Mucosa of rectum (tissue), 2 donors: ENCODE results near the gene ATAD2B.

Experiments
- H3K27ac ChIP-seq, 2 donors: one replicate each; pipeline ENCODE4 v1.7.0; 2013; ENCODE audit warnings: inconsistent platforms in 2 of 2, low read depth in 2 of 2, low read length in 2 of 2
- H3K27me3 ChIP-seq, 2 donors: one replicate each; pipeline ENCODE4 v1.7.0; 2013; ENCODE audit warnings: low read length in 2 of 2; ENCODE audit not compliant: control insufficient read depth in 2 of 2, insufficient read depth in 2 of 2
- H3K36me3 ChIP-seq, 2 donors: one replicate each; pipeline ENCODE4 v1.7.0; 2013; ENCODE audit warnings: low read length in 2 of 2; ENCODE audit not compliant: control insufficient read depth in 2 of 2, insufficient read depth in 2 of 2
- H3K4me1 ChIP-seq, 2 donors: one replicate each; pipeline ENCODE4 v1.7.0; 2013; ENCODE audit warnings: low read length in 2 of 2, mild to moderate bottlenecking in 1 of 2; ENCODE audit not compliant: control insufficient read depth in 2 of 2, insufficient read depth in 2 of 2
- H3K4me3 ChIP-seq, 2 donors: one replicate each; pipeline ENCODE4 v1.7.0; 2013; ENCODE audit warnings: low read length in 2 of 2
- H3K9ac ChIP-seq, 2 donors: one replicate each; pipeline ENCODE4 v1.7.0; 2013; ENCODE audit warnings: low read length in 2 of 2, low read depth in 1 of 2, mild to moderate bottlenecking in 1 of 2
- H3K9me3 ChIP-seq, 2 donors: one replicate each; pipeline ENCODE4 v1.7.0; 2013; ENCODE audit warnings: low read length in 2 of 2; ENCODE audit not compliant: control insufficient read depth in 2 of 2
- donor health status: healthy.
- donor health status: Normal muscosa, but diverticular disease.

The ATAD2B gene

GRCh38 chr2:23862716-23863426, 64.1 kb downstream of the ATAD2B start:
- Histone ChIP-seq H3K4me1 (no peaks in the 10 kb centered on the region), H3K27ac (no peak overlapping the region), H3K9me3 (no peaks in the 10 kb centered on the region), H3K9ac (no peak overlapping the region), H3K27me3 (no peaks in the 10 kb centered on the region), H3K36me3 (peaks cover 14 to 30% of the 10 kb centered on the region in 2 donors), H3K4me3 (no peak overlapping the region)

GRCh38 chr2:23861952-23862351, 65.0 kb downstream of the ATAD2B start:
- Histone ChIP-seq H3K9me3 (no peaks in the 10 kb centered on the region), H3K27me3 (no peaks in the 10 kb centered on the region), H3K9ac (no peak overlapping the region), H3K36me3 (peaks cover 9 to 23% of the 10 kb centered on the region in 2 donors), H3K27ac (no peak overlapping the region), H3K4me1 (no peaks in the 10 kb centered on the region), H3K4me3 (no peak overlapping the region)

- H3K4me3 ChIP-seq, result no peak overlapping the region
- no peak overlapping the region for H3K9ac ChIP-seq
- H3K27me3 ChIP-seq, result no peaks in the 10 kb centered on the region
- no peaks in the 10 kb centered on the region for H3K9me3 ChIP-seq
- peaks cover 6 to 25% of the 10 kb centered on the region in 2 donors for H3K36me3 ChIP-seq
- no peak overlapping the region for H3K27ac ChIP-seq
- no peaks in the 10 kb centered on the region for H3K4me1 ChIP-seq
Observed at GRCh38 chr2:23859983-23860382, 66.9 kb downstream of the ATAD2B start.

DNA sequence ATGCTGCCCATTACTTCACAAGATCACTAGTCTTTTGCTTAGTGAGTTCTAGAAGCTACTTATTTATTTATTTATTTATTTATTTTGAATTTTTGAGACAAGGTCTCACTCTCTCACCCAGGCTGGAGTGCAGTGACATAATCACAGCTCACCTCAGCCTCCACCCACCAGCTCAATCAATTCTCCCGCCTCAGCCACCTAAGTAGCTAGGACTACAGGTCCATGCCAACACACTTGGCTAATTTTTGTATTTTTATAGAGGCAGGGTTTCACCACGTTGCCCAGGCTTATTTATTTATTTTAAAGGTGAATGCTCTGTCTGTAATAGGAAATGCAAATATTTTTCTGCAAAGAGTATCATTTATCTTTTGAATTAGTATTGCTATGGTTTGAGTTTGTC, 67.7 kb downstream of the ATAD2B start:
- no peaks in the 10 kb centered on the region for H3K9me3 ChIP-seq
- no peak overlapping the region for H3K4me3 ChIP-seq
- H3K36me3 ChIP-seq, result peaks cover 6 to 22% of the 10 kb centered on the region in 2 donors
- no peaks in the 10 kb centered on the region for H3K4me1 ChIP-seq
- no peak overlapping the region for H3K27ac ChIP-seq
- no peak overlapping the region for H3K9ac ChIP-seq
- no peaks in the 10 kb centered on the region for H3K27me3 ChIP-seq

DNA sequence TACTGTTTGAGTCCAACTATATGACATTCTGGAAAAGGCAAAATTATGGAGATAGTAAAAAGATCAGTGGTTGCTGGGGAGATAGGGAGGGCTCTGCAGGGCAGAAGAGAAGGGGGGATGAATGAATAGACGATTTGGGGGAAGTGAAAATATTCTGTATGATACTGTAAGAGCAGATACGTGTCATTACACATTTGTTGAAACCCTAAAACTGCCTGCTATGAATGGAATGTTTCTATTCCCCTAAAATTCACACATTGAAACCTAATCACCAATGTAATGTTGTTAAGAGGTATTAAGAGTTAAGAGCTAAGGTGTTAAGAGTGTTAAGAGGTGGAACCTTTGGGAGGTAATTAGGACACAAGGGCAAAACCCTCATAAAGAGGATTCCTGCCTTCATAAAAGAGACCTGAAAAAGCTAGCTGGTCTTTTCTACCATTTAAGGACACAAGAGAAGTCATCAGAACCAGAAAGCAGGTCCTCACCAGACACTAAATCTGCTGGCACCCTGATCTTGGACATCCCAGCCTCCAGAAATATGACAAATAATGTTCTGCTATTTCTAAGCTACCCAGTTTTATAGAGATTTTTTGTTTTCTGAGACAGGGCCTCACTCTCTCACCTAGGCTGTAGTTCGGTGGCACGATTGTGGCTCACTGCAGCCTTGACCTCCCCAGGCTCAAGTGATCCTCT, 76.2 kb downstream of the ATAD2B start:
- Histone ChIP-seq H3K9ac (no peak overlapping the region), H3K4me1 (no peaks in the 10 kb centered on the region), H3K9me3 (no peaks in the 10 kb centered on the region), H3K36me3 (peaks cover 0 to 6% of the 10 kb centered on the region in 2 donors), H3K27ac (no peak overlapping the region), H3K27me3 (no peaks in the 10 kb centered on the region), H3K4me3 (no peak overlapping the region)

DNA sequence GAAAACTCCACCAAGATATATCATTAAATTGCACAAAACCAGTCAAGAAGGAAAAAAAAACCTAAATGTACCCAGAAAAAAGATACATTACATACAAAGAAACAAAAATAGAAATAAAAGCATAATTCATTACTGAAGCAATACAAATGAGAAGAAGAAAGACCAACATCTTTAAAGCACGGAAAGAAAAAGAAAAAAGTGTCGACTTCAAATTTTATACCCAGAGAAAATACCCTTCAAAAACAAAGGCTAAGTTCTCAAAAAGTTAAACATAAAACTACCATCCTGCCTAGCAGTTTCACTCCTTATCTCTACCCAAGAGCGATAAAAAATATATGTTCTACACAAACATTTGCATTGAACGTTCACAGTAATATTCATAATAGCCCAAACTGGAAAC, 82.0 kb downstream of the ATAD2B start:
- no peaks in the 10 kb centered on the region for H3K4me1 ChIP-seq
- no peaks in the 10 kb centered on the region for H3K27me3 ChIP-seq
- H3K4me3 ChIP-seq, result no peak overlapping the region
- H3K27ac ChIP-seq, result no peak overlapping the region
- no peaks in the 10 kb centered on the region for H3K9me3 ChIP-seq
- no peak overlapping the region for H3K9ac ChIP-seq
- H3K36me3 ChIP-seq, result no peaks in the 10 kb centered on the region

DNA sequence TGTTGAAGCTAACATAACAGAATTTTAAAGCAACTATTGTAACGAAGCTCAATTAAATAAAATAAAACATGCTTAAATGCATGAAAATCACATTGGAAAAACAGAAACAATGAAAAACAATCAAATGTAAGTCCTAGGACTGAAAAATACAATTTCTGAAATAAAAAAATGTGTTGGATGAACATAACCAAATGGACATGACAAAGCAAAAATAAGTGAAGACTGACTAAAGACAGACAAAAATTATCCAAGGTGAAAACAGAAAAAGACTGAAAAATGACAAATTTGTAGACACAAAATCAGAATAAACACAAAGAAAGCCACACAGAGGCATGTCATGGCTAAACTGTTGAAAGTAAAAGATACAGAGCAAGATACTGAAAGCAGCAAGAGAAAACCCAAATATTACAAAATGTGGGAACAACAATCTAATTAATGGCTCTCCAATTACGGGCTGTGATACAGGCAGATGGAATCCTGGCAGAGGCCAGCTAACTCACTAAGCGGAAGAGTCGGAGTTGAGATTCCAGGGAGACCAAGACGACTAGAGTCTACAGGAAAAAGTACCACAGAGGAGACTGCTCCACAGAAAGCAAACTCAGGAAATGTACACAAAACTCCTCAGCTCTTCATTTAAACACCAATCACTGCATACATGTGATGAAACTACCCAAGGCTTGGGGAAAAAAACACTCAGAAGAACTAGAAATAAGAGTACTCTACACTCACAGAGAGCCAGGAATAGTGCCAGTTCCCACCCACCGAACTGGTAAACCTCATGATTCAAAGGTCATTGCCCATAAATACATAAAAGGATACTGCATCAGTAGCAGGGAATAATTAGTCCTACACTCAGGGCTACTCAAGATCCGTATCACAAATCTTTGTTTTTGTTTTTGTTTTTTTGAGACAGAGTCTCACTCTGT, 83.6 kb downstream of the ATAD2B start:
- Histone ChIP-seq H3K27ac (no peak overlapping the region), H3K4me1 (no peaks in the 10 kb centered on the region), H3K27me3 (no peaks in the 10 kb centered on the region), H3K36me3 (no peaks in the 10 kb centered on the region), H3K9ac (no peak overlapping the region), H3K9me3 (no peaks in the 10 kb centered on the region), H3K4me3 (no peak overlapping the region)

- H3K9me3 ChIP-seq, result no peaks in the 10 kb centered on the region
- no peak overlapping the region for H3K27ac ChIP-seq
- H3K27me3 ChIP-seq, result no peaks in the 10 kb centered on the region
- H3K9ac ChIP-seq, result no peak overlapping the region
- H3K4me1 ChIP-seq, result no peaks in the 10 kb centered on the region
- peaks cover 0 to 15% of the 10 kb centered on the region in 2 donors for H3K36me3 ChIP-seq
- no peak overlapping the region for H3K4me3 ChIP-seq
Observed at GRCh38 chr2:23839919-23840578, 86.9 kb downstream of the ATAD2B start.

DNA sequence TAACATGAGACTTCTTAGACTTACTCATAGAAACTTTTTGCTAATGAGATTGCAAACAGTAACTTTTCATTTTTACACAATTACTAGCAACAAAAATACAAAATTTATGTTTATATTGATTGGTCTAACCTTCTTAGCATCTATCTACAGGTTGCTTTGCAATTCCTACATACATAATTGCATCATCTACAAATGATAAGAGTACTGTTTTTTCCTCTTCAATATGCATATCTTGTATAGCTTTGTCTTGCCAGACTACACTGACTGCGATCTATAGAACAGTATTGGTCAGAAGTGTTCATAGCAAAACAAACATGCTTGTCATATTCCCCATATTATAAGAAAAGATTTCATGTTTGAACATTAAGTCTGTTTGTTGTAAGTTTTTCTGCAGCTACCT, 87.9 kb downstream of the ATAD2B start:
- H3K4me1 ChIP-seq, result no peaks in the 10 kb centered on the region
- H3K4me3 ChIP-seq, result no peak overlapping the region
- no peaks in the 10 kb centered on the region for H3K9me3 ChIP-seq
- H3K27ac ChIP-seq, result no peak overlapping the region
- peaks cover 0 to 17% of the 10 kb centered on the region in 2 donors for H3K36me3 ChIP-seq
- H3K9ac ChIP-seq, result no peak overlapping the region
- no peaks in the 10 kb centered on the region for H3K27me3 ChIP-seq
